CD14-positive monocyte (primary cell): ENCODE data around the gene C2. TPM values are rescaled to one million over a fixed set of nuclear protein-coding genes. Genes with fewer than 3 reads are reported as not detected.

Source experiments
- DNase-seq, 3 donors: peaks; one replicate each; pipeline ENCODE4 v3.0.0-alpha.2; 2011 to 2022
- H2AFZ ChIP-seq: 2 replicates; pipeline ENCODE4 v1.6.0; 2012; ENCODE audit warnings: mild to moderate bottlenecking, low read depth, low read length, inconsistent platforms; ENCODE audit not compliant: insufficient read depth, poor library complexity, severe bottlenecking
- H3K27ac ChIP-seq, 2 donors: 1 replicate in 1 of 2; 2 replicates in 1 of 2; pipeline ENCODE4 v1.5.1; 2012 to 2013; ENCODE audit warnings: low read length in 2 of 2, control low read depth in 1 of 2, inconsistent platforms in 1 of 2, low read depth in 1 of 2, mild to moderate bottlenecking in 1 of 2
- H3K27me3 ChIP-seq, 2 donors: one replicate each; pipeline versions ENCODE4 v1.6.0 to v1.6.1; 2011 to 2013; ENCODE audit warnings: low read length in 2 of 2; ENCODE audit not compliant: control insufficient read depth in 2 of 2, insufficient read depth in 2 of 2
- H3K36me3 ChIP-seq, 2 donors: replicated peaks in 1 of 2; 1 replicate in 1 of 2; 2 replicates in 1 of 2; pipeline versions ENCODE4 v1.5.1 to v1.6.1; 2012 to 2013; ENCODE audit warnings: low read length in 2 of 2, control low read depth in 1 of 2, inconsistent platforms in 1 of 2, mild to moderate bottlenecking in 1 of 2; ENCODE audit not compliant: insufficient read depth in 2 of 2, control insufficient read depth in 1 of 2
- H3K4me1 ChIP-seq, 2 donors: 1 replicate in 1 of 2; 2 replicates in 1 of 2; pipeline versions ENCODE4 v1.5.1 to v1.6.1; 2012 to 2013; ENCODE audit warnings: low read length in 2 of 2, control low read depth in 1 of 2, inconsistent platforms in 1 of 2, mild to moderate bottlenecking in 1 of 2, moderate library complexity in 1 of 2; ENCODE audit not compliant: insufficient read depth in 2 of 2, control insufficient read depth in 1 of 2
- H3K4me2 ChIP-seq: replicated peaks from 2 replicates; pipeline ENCODE3; 2012; ENCODE audit warnings: low read length, moderate library complexity, mild to moderate bottlenecking; ENCODE audit not compliant: poor library complexity, severe bottlenecking; ENCODE audit errors: extremely low read depth
- H3K4me3 ChIP-seq, 3 experiments: fragments of 200-600 bp in 1 of 3; sonication (generic) in 1 of 3; replicated peaks in 1 of 3; 1 replicate in 2 of 3; 2 replicates in 1 of 3; pipeline ENCODE4 v1.5.1; 2011 to 2013; ENCODE audit warnings: low read length in 3 of 3, mild to moderate bottlenecking in 3 of 3, control low read depth in 2 of 3, low read depth in 2 of 3, inconsistent platforms in 1 of 3, moderate library complexity in 1 of 3
- H3K79me2 ChIP-seq: 2 replicates; pipeline ENCODE4 v1.6.0; 2012; ENCODE audit warnings: mild to moderate bottlenecking, control low read depth, inconsistent platforms, low read length, moderate library complexity; ENCODE audit not compliant: insufficient read depth
- H3K9ac ChIP-seq: 2 replicates; pipeline ENCODE4 v1.6.0; 2017; ENCODE audit warnings: low read length, mild to moderate bottlenecking; ENCODE audit not compliant: insufficient read depth, poor library complexity, severe bottlenecking
- H3K9me3 ChIP-seq, 2 donors: replicated peaks in 1 of 2; 1 replicate in 1 of 2; 2 replicates in 1 of 2; pipeline versions ENCODE4 v1.5.1 to v1.6.1; 2012 to 2013; ENCODE audit warnings: low read length in 2 of 2, control low read depth in 1 of 2; ENCODE audit not compliant: control insufficient read depth in 1 of 2, insufficient read depth in 1 of 2
- H4K20me1 ChIP-seq: 2 replicates; pipeline ENCODE4 v1.6.0; 2012; ENCODE audit warnings: mild to moderate bottlenecking, low read length, control low read depth, moderate library complexity; ENCODE audit not compliant: insufficient read depth
- H3K27ac Mint-ChIP-seq, 7 donors: one replicate each; pipeline ENCODE4 v1.8.0; 2020; ENCODE audit warnings: mild to moderate bottlenecking in 7 of 7, mixed read lengths in 7 of 7, moderate library complexity in 6 of 7, inconsistent platforms in 2 of 7
- H3K27me3 Mint-ChIP-seq, 3 donors: one replicate each; pipeline ENCODE4 v1.8.0; 2021 to 2022; ENCODE audit warnings: low read depth in 3 of 3, mild to moderate bottlenecking in 3 of 3, mixed read lengths in 3 of 3, moderate library complexity in 3 of 3, inconsistent platforms in 1 of 3
- H3K36me3 Mint-ChIP-seq, 2 donors: one replicate each; pipeline ENCODE4 v1.8.0; 2020; ENCODE audit warnings: mixed read lengths in 2 of 2, inconsistent platforms in 1 of 2, mild to moderate bottlenecking in 1 of 2
- H3K4me1 Mint-ChIP-seq: one replicate; pipeline ENCODE4 v1.8.0; 2020; ENCODE audit warnings: mild to moderate bottlenecking, mixed read lengths
- H3K4me3 Mint-ChIP-seq, 2 donors: one replicate each; pipeline ENCODE4 v1.8.0; 2020; ENCODE audit warnings: mild to moderate bottlenecking in 2 of 2, mixed read lengths in 2 of 2, moderate library complexity in 1 of 2
- H3K9me3 Mint-ChIP-seq, 7 donors: one replicate each; pipeline ENCODE4 v1.8.0; 2020 to 2022; ENCODE audit warnings: mixed read lengths in 7 of 7, mild to moderate bottlenecking in 6 of 7, moderate library complexity in 6 of 7, inconsistent platforms in 2 of 7
- WGBS: methylation state at CpG from one replicate; pipeline ENCODE4 v1.1.5; 2013; ENCODE audit warnings: missing lambda C conversion rate; ENCODE audit not compliant: insufficient coverage; 5-methylcytosine and 5-hydroxymethylcytosine counted together
- intact Hi-C, 2 donors: fragments of 100-400 bp; cut with micrococcal nuclease; formaldehyde crosslinking; loops; one replicate each; pipeline versions ENCODE4 v1.15.0 to v1.15.1; 2023
- polyA plus RNA-seq, 3 donors: library from polyadenylated mRNA; depleted of rRNA in 1 of 3; unstranded in 2 of 3; stranded (reverse) in 1 of 3; fragments of 300-500 nt in 2 of 3; fragments of >200 nt in 1 of 3; fragmentation: Illumina TruSeq in 2 of 3; gene quantifications; 1 replicate in 2 of 3; 2 replicates in 1 of 3; pipeline ENCODE4 v1.2.3, GENCODE V29; 2012 to 2021
- TF ChIP-seq, protein P1 (sequence below): fragments of 200-600 bp; IDR thresholded peaks from one replicate; pipeline ENCODE4 v1.8.0; 2022; ENCODE audit warnings: antibody characterized with exemption, mild to moderate bottlenecking

Gene C2
- polyA plus RNA-seq, 3 donors = 5.4 to 7.2 (median 6.5) TPM

- H3K4me3 ChIP-seq = no peak overlapping the region
- Mint-ChIP-seq H3K27me3 (peaks cover 9 to 26% (median 23%) of the 10 kb centered on the region in 3 donors), H3K36me3 (peaks cover 17 to 20% of the 10 kb centered on the region in 2 donors), H3K4me3 (no peak overlapping the region), H3K4me1 (peaks cover 20% of the 10 kb centered on the region), H3K27ac (peak overlapping the region in 1 of 7 donors; percentile 33), H3K9me3 (peaks cover 0 to 1% (median 0%) of the 10 kb centered on the region in 7 donors)
- H3K79me2 ChIP-seq = no peaks in the 10 kb centered on the region
- peaks cover 26 to 27% of the 10 kb centered on the region in 2 donors for H3K36me3 ChIP-seq
- peaks cover 3 to 4% of the 10 kb centered on the region in 2 donors for H3K4me1 ChIP-seq
- no peak overlapping the region for H3K4me2 ChIP-seq
- no peak overlapping the region for H2AFZ ChIP-seq
- H3K9ac ChIP-seq = no peak overlapping the region
- intact Hi-C loops = no loop called here
- H3K27me3 ChIP-seq = no peaks in the 10 kb centered on the region
- DNase-seq = no peak
- H3K27ac ChIP-seq = no peak overlapping the region
- WGBS = 68% methylated on average over 4 of the region's 5 CpGs
- H3K9me3 ChIP-seq = no peaks in the 10 kb centered on the region
- TF ChIP-seq, protein P1, sequence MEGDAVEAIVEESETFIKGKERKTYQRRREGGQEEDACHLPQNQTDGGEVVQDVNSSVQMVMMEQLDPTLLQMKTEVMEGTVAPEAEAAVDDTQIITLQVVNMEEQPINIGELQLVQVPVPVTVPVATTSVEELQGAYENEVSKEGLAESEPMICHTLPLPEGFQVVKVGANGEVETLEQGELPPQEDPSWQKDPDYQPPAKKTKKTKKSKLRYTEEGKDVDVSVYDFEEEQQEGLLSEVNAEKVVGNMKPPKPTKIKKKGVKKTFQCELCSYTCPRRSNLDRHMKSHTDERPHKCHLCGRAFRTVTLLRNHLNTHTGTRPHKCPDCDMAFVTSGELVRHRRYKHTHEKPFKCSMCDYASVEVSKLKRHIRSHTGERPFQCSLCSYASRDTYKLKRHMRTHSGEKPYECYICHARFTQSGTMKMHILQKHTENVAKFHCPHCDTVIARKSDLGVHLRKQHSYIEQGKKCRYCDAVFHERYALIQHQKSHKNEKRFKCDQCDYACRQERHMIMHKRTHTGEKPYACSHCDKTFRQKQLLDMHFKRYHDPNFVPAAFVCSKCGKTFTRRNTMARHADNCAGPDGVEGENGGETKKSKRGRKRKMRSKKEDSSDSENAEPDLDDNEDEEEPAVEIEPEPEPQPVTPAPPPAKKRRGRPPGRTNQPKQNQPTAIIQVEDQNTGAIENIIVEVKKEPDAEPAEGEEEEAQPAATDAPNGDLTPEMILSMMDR = no peak
- no peaks in the 10 kb centered on the region for H4K20me1 ChIP-seq
Observed at GRCh38 chr6:31948306-31948705, 20.8 kb downstream of the C2 start.

- H3K79me2 ChIP-seq = no peaks in the 10 kb centered on the region
- intact Hi-C loops = no loop called here
- H3K4me2 ChIP-seq = no peak overlapping the region
- H3K9ac ChIP-seq = no peak overlapping the region
- TF ChIP-seq, protein P1 = no peak
- peaks cover 3 to 4% of the 10 kb centered on the region in 2 donors for H3K4me1 ChIP-seq
- Mint-ChIP-seq H3K9me3 (peaks cover 0 to 1% (median 0%) of the 10 kb centered on the region in 7 donors), H3K4me3 (peak overlapping the region in 1 of 2 donors; percentile 22), H3K27me3 (peaks cover 9 to 24% (median 20%) of the 10 kb centered on the region in 3 donors), H3K36me3 (peaks cover 23 to 26% of the 10 kb centered on the region in 2 donors), H3K4me1 (peaks cover 20% of the 10 kb centered on the region), H3K27ac (peak overlapping the region in 2 of 7 donors; percentile 8 to 33)
- H2AFZ ChIP-seq = no peak overlapping the region
- H3K4me3 ChIP-seq = no peak overlapping the region
- DNase-seq = peak; percentile 11 to 70 (median 33)
- H3K36me3 ChIP-seq = peaks cover 32 to 33% of the 10 kb centered on the region in 2 donors
- 86% methylated on average over 5 of the region's 6 CpGs for WGBS
- H3K9me3 ChIP-seq = no peaks in the 10 kb centered on the region
- H3K27me3 ChIP-seq = no peaks in the 10 kb centered on the region
- H4K20me1 ChIP-seq = no peaks in the 10 kb centered on the region
- no peak overlapping the region for H3K27ac ChIP-seq
Observed at GRCh38 chr6:31948753-31949413, 21.4 kb downstream of the C2 start.
